Cerebellar nuclear complex (tissue), 1 donor: Measurements from ENCODE around the gene RBM25.
"Not testable (repeated sequence)": the region's sequence is repeated elsewhere in the genome, so short reads cannot be mapped to it uniquely, and the experiment has no call there.

ENCODE experiments used
- DNase-seq, 2 experiments: peaks; one replicate each; lab custom pipeline; 2025; lab: John Stamatoyannopoulos, UW

Gene RBM25

DNA sequence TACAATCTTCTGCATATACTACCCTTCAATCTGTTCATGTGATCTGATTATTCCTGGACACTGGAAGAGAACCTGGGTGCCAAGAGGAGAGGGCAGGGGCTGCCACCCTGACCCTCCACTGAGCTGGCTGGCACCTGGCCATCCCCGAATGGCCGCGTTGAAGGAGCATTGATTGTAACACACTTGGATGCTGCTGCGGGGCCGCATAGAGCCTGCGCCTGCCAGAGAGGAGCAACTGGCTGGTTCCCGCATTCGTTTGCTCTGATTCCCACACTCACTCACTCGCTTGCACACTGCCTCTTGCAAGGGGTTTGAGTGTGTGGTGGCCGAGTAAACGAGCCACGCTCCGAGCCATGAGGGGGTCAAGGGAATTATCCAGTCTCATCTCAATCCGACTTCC, 110.4 kb downstream of the RBM25 start:
- DNase-seq = no peak

DNA sequence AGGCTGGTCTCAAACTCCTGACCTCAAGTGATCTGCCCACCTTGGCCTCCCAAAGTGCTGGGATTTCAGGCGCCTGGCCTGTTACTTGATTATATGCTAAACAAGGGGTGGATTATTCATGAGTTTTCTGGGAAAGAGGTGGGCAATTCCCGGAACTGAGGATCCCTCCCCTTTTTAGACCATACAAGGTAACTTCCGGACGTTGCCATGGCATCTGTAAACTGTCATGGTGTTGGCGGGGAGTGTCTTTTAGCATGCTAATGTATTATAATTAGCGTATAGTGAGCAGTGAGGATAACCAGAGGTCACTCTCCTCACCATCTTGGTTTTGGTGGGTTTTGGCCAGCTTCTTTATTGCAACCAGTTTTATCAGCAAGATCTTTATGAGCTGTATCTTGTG, 111.5 kb downstream of the RBM25 start:
- DNase-seq = not testable (repeated sequence)

DNA sequence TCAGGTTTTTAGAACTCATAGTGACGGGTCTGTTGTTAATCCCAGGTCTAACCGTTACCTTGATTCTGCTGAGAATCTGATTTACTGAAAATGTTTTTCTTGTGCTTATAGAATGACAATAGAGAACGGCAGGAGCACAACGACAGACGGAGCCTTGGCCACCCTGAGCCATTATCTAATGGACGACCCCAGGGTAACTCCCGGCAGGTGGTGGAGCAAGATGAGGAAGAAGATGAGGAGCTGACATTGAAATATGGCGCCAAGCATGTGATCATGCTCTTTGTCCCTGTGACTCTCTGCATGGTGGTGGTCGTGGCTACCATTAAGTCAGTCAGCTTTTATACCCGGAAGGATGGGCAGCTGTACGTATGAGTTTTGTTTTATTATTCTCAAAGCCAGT, 112.4 kb downstream of the RBM25 start:
- no peak for DNase-seq

DNA sequence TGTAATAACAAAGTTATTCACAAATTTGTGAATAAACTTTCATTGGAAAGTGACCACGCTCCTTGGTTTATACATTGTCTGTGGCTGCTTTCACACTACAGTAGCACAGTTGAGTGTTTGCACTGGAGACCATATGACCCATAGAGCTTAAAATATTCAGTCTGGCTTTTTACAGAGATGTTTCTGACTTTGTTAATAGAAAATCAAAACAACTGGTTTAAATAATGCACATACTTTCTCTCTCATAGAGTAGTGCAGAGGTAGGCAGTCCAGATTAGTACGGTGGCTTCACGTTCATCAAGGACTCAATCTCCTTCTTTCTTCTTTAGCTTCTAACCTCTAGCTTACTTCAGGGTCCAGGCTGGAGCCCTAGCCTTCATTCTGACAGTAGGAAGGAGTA, 114.2 kb downstream of the RBM25 start:
- DNase-seq = no peak

DNA sequence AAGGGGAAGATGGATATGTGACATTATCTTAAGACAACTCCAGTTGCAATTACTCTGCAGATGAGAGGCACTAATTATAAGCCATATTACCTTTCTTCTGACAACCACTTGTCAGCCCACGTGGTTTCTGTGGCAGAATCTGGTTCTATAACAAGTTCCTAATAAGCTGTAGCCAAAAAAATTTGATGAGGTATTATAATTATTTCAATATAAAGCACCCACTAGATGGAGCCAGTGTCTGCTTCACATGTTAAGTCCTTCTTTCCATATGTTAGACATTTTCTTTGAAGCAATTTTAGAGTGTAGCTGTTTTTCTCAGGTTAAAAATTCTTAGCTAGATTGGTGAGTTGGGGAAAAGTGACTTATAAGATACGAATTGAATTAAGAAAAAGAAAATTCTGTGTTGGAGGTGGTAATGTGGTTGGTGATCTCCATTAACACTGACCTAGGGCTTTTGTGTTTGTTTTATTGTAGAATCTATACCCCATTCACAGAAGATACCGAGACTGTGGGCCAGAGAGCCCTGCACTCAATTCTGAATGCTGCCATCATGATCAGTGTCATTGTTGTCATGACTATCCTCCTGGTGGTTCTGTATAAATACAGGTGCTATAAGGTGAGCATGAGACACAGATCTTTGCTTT, 114.9 kb downstream of the RBM25 start:
- no peak for DNase-seq
